Measurements from ENCODE around the gene SHISA8. TPM values are rescaled to one million over a fixed set of nuclear protein-coding genes. Genes with fewer than 3 reads are reported as not detected.

The SHISA8 gene
- total RNA-seq, 1 experiment from 2014 or later: 2.4 TPM

DNA sequence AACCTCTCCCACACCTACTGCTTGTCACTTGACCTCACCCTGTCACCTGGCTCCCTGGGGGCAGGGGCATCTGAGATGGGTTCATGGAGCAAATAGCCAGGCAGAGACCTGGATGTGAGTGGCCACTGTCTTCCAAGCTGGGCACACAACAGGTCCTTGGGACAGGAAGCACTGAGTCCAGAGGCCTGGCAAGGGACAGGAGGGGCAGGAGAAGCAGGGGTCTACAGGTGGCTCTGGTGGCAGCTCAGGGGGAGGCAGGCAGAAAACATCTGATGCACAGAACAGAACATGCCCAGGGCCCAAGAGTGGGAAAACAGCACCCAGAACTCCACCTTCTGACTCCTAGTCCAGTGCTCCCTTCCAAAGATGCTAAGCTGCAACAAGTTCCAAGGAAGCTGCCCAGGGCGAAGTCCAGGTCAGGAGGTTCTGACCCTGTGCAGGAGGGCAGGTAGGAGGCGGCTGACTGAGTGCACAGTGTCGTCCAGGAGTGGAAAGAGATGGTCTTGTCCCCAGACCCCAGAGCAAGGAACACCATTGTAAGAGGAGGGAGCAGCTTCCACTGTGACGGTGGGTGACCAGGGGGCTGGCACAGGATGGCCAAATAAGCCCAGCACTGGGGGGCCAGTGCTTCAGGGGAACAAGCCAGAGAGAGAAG is 8.2 kb upstream of the SHISA8 start:
- H3K4me1 Mint-ChIP-seq: peaks cover 21% of the 10 kb centered on the region
- TF ChIP-seq, protein P1, sequence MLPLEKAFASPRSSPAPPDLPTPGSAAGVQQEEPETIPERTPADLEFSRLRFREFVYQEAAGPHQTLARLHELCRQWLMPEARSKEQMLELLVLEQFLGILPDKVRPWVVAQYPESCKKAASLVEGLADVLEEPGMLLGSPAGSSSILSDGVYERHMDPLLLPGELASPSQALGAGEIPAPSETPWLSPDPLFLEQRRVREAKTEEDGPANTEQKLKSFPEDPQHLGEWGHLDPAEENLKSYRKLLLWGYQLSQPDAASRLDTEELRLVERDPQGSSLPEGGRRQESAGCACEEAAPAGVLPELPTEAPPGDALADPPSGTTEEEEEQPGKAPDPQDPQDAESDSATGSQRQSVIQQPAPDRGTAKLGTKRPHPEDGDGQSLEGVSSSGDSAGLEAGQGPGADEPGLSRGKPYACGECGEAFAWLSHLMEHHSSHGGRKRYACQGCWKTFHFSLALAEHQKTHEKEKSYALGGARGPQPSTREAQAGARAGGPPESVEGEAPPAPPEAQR (CRISPR knock-in tag; IDR thresholded peaks at IDR 0.05): no peak
- no peaks in the 10 kb centered on the region for H3K9me3 Mint-ChIP-seq
- no peaks in the 10 kb centered on the region for H3K36me3 Mint-ChIP-seq
- ATAC-seq (no peak), DNase-seq (ENCODE audit: low spot score) (no peak)
- CTCF ChIA-PET: interaction anchor here (1.2 to 6.8 kb wide), 4 partner anchors 14 to 226 kb away, joined by 4 to 143 read pairs (median 66); partner anchors contain the start of gene CENPM
- H3K27ac Mint-ChIP-seq: no peak overlapping the region
- no peak overlapping the region for H3K4me3 Mint-ChIP-seq
- POLR2A ChIA-PET: interaction anchor here (1.1 kb wide), 1 partner anchor 24 kb away, joined by 4 read pairs; the partner anchor contains the start of gene CENPM
- H3K27me3 Mint-ChIP-seq (ENCODE audit: low read depth): peaks cover 86% of the 10 kb centered on the region

DNA sequence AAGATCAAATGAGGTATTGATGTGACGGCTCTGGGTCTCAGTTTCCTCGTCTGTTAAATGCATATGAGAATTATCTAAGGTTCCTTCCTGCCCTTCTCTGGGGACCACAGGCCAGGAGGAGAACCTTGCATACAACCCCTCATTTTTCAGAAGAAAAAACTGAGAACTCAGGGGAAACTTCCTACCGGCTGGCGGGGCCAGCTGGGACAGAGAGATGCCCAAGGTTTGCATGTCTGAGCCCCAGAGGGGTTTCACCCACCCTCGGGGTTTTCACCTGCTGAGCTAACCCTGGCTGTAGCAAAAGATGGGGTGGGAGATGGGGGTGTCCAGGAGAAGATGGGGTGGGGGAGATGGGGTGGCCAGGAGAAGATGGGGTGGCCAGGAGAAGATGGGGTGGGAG is 7.5 kb upstream of the SHISA8 start:
- DNase-seq (ENCODE audit: low spot score): no peak
- CTCF ChIA-PET: interaction anchor here (1.2 to 4.7 kb wide), 2 partner anchors 13 to 24 kb away, joined by 4 to 66 read pairs; partner anchors contain the start of gene CENPM
- Mint-ChIP-seq H3K4me3 (no peak overlapping the region), H3K36me3 (no peaks in the 10 kb centered on the region), H3K9me3 (no peaks in the 10 kb centered on the region), H3K27me3 (ENCODE audit: low read depth) (peaks cover 86% of the 10 kb centered on the region), H3K27ac (no peak overlapping the region), H3K4me1 (peaks cover 19% of the 10 kb centered on the region)
- POLR2A ChIA-PET: no interaction called here
- ATAC-seq: no peak
- TF ChIP-seq, protein P2, sequence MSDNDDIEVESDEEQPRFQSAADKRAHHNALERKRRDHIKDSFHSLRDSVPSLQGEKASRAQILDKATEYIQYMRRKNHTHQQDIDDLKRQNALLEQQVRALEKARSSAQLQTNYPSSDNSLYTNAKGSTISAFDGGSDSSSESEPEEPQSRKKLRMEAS (CRISPR knock-in tag; IDR thresholded peaks at IDR 0.05): no peak
- TF ChIP-seq, protein P3, sequence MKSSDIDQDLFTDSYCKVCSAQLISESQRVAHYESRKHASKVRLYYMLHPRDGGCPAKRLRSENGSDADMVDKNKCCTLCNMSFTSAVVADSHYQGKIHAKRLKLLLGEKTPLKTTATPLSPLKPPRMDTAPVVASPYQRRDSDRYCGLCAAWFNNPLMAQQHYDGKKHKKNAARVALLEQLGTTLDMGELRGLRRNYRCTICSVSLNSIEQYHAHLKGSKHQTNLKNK (CRISPR knock-in tag; IDR thresholded peaks at IDR 0.05): no peak
- TF ChIP-seq FOXJ3 (CRISPR knock-in tag; IDR thresholded peaks at IDR 0.05; ENCODE audit: borderline replicate concordance) (no peak), ELF4 (CRISPR knock-in tag; IDR thresholded peaks at IDR 0.05; ENCODE audit: low read depth) (no peak), MXD4 (CRISPR knock-in tag; IDR thresholded peaks at IDR 0.05; ENCODE audit: borderline replicate concordance) (no peak), ZNF121 (CRISPR knock-in tag; IDR thresholded peaks at IDR 0.05) (no peak), NR1H2 (CRISPR knock-in tag; IDR thresholded peaks at IDR 0.05) (no peak), ZNF396 (CRISPR knock-in tag; IDR thresholded peaks at IDR 0.05; ENCODE audit: borderline replicate concordance) (no peak), KAT7 (CRISPR knock-in tag; IDR thresholded peaks at IDR 0.05; ENCODE audit: borderline replicate concordance) (no peak)
- TF ChIP-seq, protein P4, sequence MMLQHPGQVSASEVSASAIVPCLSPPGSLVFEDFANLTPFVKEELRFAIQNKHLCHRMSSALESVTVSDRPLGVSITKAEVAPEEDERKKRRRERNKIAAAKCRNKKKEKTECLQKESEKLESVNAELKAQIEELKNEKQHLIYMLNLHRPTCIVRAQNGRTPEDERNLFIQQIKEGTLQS (CRISPR knock-in tag; conservative IDR thresholded peaks at IDR 0.05): no peak
- TF ChIP-seq, protein P5, sequence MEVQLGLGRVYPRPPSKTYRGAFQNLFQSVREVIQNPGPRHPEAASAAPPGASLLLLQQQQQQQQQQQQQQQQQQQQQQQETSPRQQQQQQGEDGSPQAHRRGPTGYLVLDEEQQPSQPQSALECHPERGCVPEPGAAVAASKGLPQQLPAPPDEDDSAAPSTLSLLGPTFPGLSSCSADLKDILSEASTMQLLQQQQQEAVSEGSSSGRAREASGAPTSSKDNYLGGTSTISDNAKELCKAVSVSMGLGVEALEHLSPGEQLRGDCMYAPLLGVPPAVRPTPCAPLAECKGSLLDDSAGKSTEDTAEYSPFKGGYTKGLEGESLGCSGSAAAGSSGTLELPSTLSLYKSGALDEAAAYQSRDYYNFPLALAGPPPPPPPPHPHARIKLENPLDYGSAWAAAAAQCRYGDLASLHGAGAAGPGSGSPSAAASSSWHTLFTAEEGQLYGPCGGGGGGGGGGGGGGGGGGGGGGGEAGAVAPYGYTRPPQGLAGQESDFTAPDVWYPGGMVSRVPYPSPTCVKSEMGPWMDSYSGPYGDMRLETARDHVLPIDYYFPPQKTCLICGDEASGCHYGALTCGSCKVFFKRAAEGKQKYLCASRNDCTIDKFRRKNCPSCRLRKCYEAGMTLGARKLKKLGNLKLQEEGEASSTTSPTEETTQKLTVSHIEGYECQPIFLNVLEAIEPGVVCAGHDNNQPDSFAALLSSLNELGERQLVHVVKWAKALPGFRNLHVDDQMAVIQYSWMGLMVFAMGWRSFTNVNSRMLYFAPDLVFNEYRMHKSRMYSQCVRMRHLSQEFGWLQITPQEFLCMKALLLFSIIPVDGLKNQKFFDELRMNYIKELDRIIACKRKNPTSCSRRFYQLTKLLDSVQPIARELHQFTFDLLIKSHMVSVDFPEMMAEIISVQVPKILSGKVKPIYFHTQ (CRISPR knock-in tag; IDR thresholded peaks at IDR 0.05): no peak
- TF ChIP-seq, protein P6, sequence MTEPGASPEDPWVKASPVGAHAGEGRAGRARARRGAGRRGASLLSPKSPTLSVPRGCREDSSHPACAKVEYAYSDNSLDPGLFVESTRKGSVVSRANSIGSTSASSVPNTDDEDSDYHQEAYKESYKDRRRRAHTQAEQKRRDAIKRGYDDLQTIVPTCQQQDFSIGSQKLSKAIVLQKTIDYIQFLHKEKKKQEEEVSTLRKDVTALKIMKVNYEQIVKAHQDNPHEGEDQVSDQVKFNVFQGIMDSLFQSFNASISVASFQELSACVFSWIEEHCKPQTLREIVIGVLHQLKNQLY (CRISPR knock-in tag; IDR thresholded peaks at IDR 0.05): no peak
- TF ChIP-seq, protein P7, sequence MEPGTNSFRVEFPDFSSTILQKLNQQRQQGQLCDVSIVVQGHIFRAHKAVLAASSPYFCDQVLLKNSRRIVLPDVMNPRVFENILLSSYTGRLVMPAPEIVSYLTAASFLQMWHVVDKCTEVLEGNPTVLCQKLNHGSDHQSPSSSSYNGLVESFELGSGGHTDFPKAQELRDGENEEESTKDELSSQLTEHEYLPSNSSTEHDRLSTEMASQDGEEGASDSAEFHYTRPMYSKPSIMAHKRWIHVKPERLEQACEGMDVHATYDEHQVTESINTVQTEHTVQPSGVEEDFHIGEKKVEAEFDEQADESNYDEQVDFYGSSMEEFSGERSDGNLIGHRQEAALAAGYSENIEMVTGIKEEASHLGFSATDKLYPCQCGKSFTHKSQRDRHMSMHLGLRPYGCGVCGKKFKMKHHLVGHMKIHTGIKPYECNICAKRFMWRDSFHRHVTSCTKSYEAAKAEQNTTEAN (CRISPR knock-in tag; IDR thresholded peaks at IDR 0.05): no peak
- TF ChIP-seq, protein P8, sequence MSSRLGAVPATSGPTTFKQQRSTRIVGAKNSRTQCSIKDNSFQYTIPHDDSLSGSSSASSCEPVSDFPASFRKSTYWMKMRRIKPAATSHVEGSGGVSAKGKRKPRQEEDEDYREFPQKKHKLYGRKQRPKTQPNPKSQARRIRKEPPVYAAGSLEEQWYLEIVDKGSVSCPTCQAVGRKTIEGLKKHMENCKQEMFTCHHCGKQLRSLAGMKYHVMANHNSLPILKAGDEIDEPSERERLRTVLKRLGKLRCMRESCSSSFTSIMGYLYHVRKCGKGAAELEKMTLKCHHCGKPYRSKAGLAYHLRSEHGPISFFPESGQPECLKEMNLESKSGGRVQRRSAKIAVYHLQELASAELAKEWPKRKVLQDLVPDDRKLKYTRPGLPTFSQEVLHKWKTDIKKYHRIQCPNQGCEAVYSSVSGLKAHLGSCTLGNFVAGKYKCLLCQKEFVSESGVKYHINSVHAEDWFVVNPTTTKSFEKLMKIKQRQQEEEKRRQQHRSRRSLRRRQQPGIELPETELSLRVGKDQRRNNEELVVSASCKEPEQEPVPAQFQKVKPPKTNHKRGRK (CRISPR knock-in tag; IDR thresholded peaks at IDR 0.05; ENCODE audit: borderline replicate concordance): no peak
- TF ChIP-seq, protein P9, sequence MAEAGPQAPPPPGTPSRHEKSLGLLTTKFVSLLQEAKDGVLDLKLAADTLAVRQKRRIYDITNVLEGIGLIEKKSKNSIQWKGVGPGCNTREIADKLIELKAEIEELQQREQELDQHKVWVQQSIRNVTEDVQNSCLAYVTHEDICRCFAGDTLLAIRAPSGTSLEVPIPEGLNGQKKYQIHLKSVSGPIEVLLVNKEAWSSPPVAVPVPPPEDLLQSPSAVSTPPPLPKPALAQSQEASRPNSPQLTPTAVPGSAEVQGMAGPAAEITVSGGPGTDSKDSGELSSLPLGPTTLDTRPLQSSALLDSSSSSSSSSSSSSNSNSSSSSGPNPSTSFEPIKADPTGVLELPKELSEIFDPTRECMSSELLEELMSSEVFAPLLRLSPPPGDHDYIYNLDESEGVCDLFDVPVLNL (CRISPR knock-in tag; IDR thresholded peaks at IDR 0.05; ENCODE audit: borderline replicate concordance, low read depth): no peak

All from WTC11 (cell line).